Transverse colon (tissue), 4 donors: ENCODE results near the gene FAM200B.

Experiments
- CTCF ChIP-seq, 5 experiments: fragments of 200-600 bp in 3 of 5; fragments of 450-650 bp in 2 of 5; sonication (generic) in 3 of 5; IDR thresholded peaks; 1 replicate in 2 of 5; 2 replicates in 3 of 5; pipeline ENCODE4 v1.5.1; 2016 to 2017; ENCODE audit warnings: antibody characterized with exemption in 5 of 5, inconsistent platforms in 3 of 5, mild to moderate bottlenecking in 2 of 5, moderate library complexity in 1 of 5
- POLR2AphosphoS5 ChIP-seq, 3 donors: sonication (generic); formaldehyde crosslinking; IDR thresholded peaks; one replicate each; pipeline ENCODE4 v1.6.1; 2016; ENCODE audit warnings: antibody characterized with exemption in 3 of 3

- TF ChIP-seq CTCF (IDR thresholded peaks at IDR 0.05), result no peak
- no peak for TF ChIP-seq POLR2AphosphoS5 (IDR thresholded peaks at IDR 0.05)
Measured at GRCh38 chr4:15648600-15648999, 33.0 kb upstream of the FAM200B start.
